SU-DHL-6 (cell line): Measurements from ENCODE around the gene PIK3CA.

ENCODE experiments used
- EZH2phosphoT487 ChIP-seq: fragments of 200-600 bp; sonication (generic), shearing (Covaris generic); conservative IDR thresholded peaks from 2 replicates; pipeline ENCODE4 v1.6.1; 2018; ENCODE audit warnings: mild to moderate bottlenecking, antibody characterized with exemption, low read length, moderate library complexity, mixed read lengths
- TF ChIP-seq, protein P1 (sequence below): fragments of 200-600 bp; sonication (generic); IDR thresholded peaks from one replicate; pipeline ENCODE4 v1.5.1; 2017; ENCODE audit warnings: antibody characterized with exemption, mild to moderate bottlenecking, low read length, moderate library complexity; ENCODE audit not compliant: insufficient read depth, poor library complexity, severe bottlenecking

DNA sequence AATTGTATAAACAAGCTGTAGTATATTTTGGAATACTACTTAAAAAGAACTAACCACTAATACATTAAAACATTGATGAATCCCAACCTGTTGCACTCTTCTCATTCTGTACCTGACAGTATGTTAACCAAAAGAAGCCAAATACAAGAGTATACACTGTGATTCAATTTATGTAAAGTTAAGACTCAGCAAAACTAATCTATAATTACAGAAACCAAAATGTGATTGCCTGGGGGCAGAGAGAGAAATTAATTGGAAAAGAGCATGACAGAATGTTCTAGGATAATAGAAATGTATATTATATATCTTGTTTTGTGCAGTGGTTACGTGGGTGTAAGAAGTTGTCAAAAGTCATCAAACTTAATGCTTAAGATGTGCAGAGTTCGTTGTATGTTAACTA lies 31.1 kb downstream of the PIK3CA start:
- TF ChIP-seq, protein P1, sequence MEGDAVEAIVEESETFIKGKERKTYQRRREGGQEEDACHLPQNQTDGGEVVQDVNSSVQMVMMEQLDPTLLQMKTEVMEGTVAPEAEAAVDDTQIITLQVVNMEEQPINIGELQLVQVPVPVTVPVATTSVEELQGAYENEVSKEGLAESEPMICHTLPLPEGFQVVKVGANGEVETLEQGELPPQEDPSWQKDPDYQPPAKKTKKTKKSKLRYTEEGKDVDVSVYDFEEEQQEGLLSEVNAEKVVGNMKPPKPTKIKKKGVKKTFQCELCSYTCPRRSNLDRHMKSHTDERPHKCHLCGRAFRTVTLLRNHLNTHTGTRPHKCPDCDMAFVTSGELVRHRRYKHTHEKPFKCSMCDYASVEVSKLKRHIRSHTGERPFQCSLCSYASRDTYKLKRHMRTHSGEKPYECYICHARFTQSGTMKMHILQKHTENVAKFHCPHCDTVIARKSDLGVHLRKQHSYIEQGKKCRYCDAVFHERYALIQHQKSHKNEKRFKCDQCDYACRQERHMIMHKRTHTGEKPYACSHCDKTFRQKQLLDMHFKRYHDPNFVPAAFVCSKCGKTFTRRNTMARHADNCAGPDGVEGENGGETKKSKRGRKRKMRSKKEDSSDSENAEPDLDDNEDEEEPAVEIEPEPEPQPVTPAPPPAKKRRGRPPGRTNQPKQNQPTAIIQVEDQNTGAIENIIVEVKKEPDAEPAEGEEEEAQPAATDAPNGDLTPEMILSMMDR = no peak
- TF ChIP-seq EZH2phosphoT487 = no peak
